OCI-LY3 (cell line): Measurements from ENCODE around the gene ANKDD1A.

ENCODE experiments used
- H2AFZ ChIP-seq: fragments of 200-600, 300-600 bp; shearing (Covaris generic); 2 replicates; pipeline ENCODE4 v1.6.0; 2014; ENCODE audit warnings: antibody characterized with exemption, low read depth, low read length
- H3K27ac ChIP-seq: fragments of 200-600, 300-600 bp; sonication (generic); 2 replicates; pipeline ENCODE4 v1.5.1; 2014; ENCODE audit warnings: mild to moderate bottlenecking, low read length, moderate library complexity, mixed read lengths
- H3K27me3 ChIP-seq: fragments of 200-600, 300-600 bp; sonication (generic); 2 replicates; pipeline ENCODE4 v1.6.1; 2014; ENCODE audit warnings: low read depth, low read length, mixed read lengths
- H3K36me3 ChIP-seq: fragments of 200-600, 300-600 bp; sonication (generic); replicated peaks from 2 replicates; pipeline ENCODE3; 2014; ENCODE audit warnings: low read depth, low read length, mixed read lengths
- H3K4me1 ChIP-seq: fragments of 300-600, 200-600 bp; sonication (generic); 2 replicates; pipeline ENCODE4 v1.6.1; 2014; ENCODE audit warnings: low read length, mixed read lengths
- H3K4me2 ChIP-seq: fragments of 200-600, 300-600 bp; sonication (generic); 2 replicates; pipeline ENCODE4 v1.6.1; 2014; ENCODE audit warnings: low read length, mixed read lengths
- H3K4me3 ChIP-seq: fragments of 300-600, 200-600 bp; sonication (generic); 2 replicates; pipeline ENCODE4 v1.5.1; 2014; ENCODE audit warnings: antibody characterized with exemption, mild to moderate bottlenecking, low read length, moderate library complexity
- H3K79me2 ChIP-seq: fragments of 300-600, 200-600 bp; shearing (Covaris generic); 2 replicates; pipeline ENCODE4 v1.6.1; 2014; ENCODE audit warnings: mild to moderate bottlenecking, low read length, mixed read lengths
- H3K9ac ChIP-seq: fragments of 300-600, 200-600 bp; shearing (Covaris generic); 2 replicates; pipeline ENCODE4 v1.6.0; 2014; ENCODE audit warnings: mild to moderate bottlenecking, low read length, moderate library complexity
- H3K9me3 ChIP-seq: fragments of 200-600, 300-600 bp; shearing (Covaris generic); 2 replicates; pipeline ENCODE4 v1.6.1; 2014; ENCODE audit warnings: low read length, mixed read lengths; ENCODE audit not compliant: insufficient read depth
- H4K20me1 ChIP-seq: fragments of 200-600, 300-600 bp; sonication (generic); 2 replicates; pipeline ENCODE4 v1.6.1; 2016; ENCODE audit warnings: low read length, mixed read lengths; ENCODE audit not compliant: insufficient read depth
- CTCF ChIP-seq: fragments of 200-600, 300-600 bp; sonication (generic); IDR thresholded peaks from 2 replicates; pipeline ENCODE4 v1.5.1; 2014; ENCODE audit warnings: antibody characterized with exemption, low read length, low read depth
- EZH2phosphoT487 ChIP-seq: fragments of 200-600 bp; shearing (Covaris generic); IDR thresholded peaks from 2 replicates; pipeline ENCODE4 v1.6.1; 2018; ENCODE audit warnings: antibody characterized with exemption, mixed run types, low read depth

Gene ANKDD1A

GRCh38 chr15:64892847-64893403 is 18.8 kb upstream of the ANKDD1A start:
- H3K4me2 ChIP-seq: peak overlapping the region; percentile 99
- H2AFZ ChIP-seq: no peak overlapping the region
- H3K9ac ChIP-seq: peak overlapping the region; percentile 87
- H3K36me3 ChIP-seq: no peaks in the 10 kb centered on the region
- no peaks in the 10 kb centered on the region for H4K20me1 ChIP-seq
- peak overlapping the region; percentile 99 for H3K27ac ChIP-seq
- no peaks in the 10 kb centered on the region for H3K79me2 ChIP-seq
- TF ChIP-seq CTCF: no peak
- TF ChIP-seq EZH2phosphoT487: no peak
- no peaks in the 10 kb centered on the region for H3K27me3 ChIP-seq
- H3K4me1 ChIP-seq: peaks cover 68% of the 10 kb centered on the region
- no peaks in the 10 kb centered on the region for H3K9me3 ChIP-seq
- peak overlapping the region; percentile 84 for H3K4me3 ChIP-seq

GRCh38 chr15:64893481-64894394 is 18.0 kb upstream of the ANKDD1A start:
- Histone ChIP-seq H3K4me3 (peak overlapping the region; percentile 84), H3K27ac (peak overlapping the region; percentile 99)

GRCh38 chr15:64894395-64895056 is 17.2 kb upstream of the ANKDD1A start:
- H3K9me3 ChIP-seq: no peaks in the 10 kb centered on the region
- peak overlapping the region; percentile 99 for H3K4me2 ChIP-seq
- peaks cover 74% of the 10 kb centered on the region for H3K4me1 ChIP-seq
- TF ChIP-seq CTCF (no peak), EZH2phosphoT487 (no peak)
- no peak overlapping the region for H2AFZ ChIP-seq
- H3K27me3 ChIP-seq: no peaks in the 10 kb centered on the region
- peak overlapping the region; percentile 84 for H3K4me3 ChIP-seq
- peak overlapping the region; percentile 99 for H3K27ac ChIP-seq
- H4K20me1 ChIP-seq: no peaks in the 10 kb centered on the region
- H3K36me3 ChIP-seq: no peaks in the 10 kb centered on the region
- H3K79me2 ChIP-seq: no peaks in the 10 kb centered on the region
- peak overlapping the region; percentile 98 for H3K9ac ChIP-seq

More at GRCh38 chr15:64893481-64894394, 18.0 kb upstream of the ANKDD1A start:
- H3K9me3 ChIP-seq: no peaks in the 10 kb centered on the region
- H3K9ac ChIP-seq: peak overlapping the region; percentile 98
- peaks cover 74% of the 10 kb centered on the region for H3K4me1 ChIP-seq
- H3K4me2 ChIP-seq: peak overlapping the region; percentile 99
- no peaks in the 10 kb centered on the region for H3K27me3 ChIP-seq
- no peaks in the 10 kb centered on the region for H4K20me1 ChIP-seq
- H3K36me3 ChIP-seq: no peaks in the 10 kb centered on the region
- H2AFZ ChIP-seq: no peak overlapping the region
- H3K79me2 ChIP-seq: no peaks in the 10 kb centered on the region
- TF ChIP-seq CTCF (no peak), EZH2phosphoT487 (no peak)
